GM12874 (cell line): ENCODE results near the gene RRM2.

Experiments
- TF ChIP-seq, protein P1 (sequence below): IDR thresholded peaks from 2 replicates; pipeline ENCODE4 v1.5.1; 2011; ENCODE audit warnings: low read depth, mild to moderate bottlenecking, control low read depth, low read length, moderate library complexity; ENCODE audit not compliant: insufficient read depth

RRM2 gene

GRCh38 chr2:10144771-10145518 lies 22.4 kb downstream of the RRM2 start:
- TF ChIP-seq, protein P1, sequence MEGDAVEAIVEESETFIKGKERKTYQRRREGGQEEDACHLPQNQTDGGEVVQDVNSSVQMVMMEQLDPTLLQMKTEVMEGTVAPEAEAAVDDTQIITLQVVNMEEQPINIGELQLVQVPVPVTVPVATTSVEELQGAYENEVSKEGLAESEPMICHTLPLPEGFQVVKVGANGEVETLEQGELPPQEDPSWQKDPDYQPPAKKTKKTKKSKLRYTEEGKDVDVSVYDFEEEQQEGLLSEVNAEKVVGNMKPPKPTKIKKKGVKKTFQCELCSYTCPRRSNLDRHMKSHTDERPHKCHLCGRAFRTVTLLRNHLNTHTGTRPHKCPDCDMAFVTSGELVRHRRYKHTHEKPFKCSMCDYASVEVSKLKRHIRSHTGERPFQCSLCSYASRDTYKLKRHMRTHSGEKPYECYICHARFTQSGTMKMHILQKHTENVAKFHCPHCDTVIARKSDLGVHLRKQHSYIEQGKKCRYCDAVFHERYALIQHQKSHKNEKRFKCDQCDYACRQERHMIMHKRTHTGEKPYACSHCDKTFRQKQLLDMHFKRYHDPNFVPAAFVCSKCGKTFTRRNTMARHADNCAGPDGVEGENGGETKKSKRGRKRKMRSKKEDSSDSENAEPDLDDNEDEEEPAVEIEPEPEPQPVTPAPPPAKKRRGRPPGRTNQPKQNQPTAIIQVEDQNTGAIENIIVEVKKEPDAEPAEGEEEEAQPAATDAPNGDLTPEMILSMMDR, result no peak

- TF ChIP-seq, protein P1, result no peak
Measured at GRCh38 chr2:10145519-10146357, 23.2 kb downstream of the RRM2 start.

- TF ChIP-seq, protein P1, result no peak
Measured at GRCh38 chr2:10146366-10147005, 23.9 kb downstream of the RRM2 start.

- TF ChIP-seq, protein P1, result no peak
Measured at GRCh38 chr2:10148268-10148667, 25.7 kb downstream of the RRM2 start.

GRCh38 chr2:10149635-10150034 lies 27.1 kb downstream of the RRM2 start:
- TF ChIP-seq, protein P1, result no peak

DNA sequence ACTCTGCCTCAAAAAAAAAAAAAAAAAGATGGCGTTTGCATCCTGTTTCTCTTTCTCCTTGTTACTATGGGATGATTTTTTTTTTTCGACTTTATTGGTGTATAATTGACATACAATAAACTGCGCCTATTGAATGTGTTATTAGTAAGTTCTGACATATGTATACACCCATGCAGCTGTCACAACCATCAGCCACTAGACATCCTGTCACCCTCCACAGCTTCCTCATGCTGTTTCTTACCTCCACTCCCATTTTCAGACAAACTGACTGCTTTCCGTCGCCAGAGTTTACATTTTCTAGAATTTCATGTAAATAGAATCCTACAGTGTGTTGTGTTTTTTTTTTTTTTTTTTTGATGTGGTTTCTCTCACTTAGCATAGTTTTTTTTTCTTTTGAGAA lies 27.9 kb downstream of the RRM2 start:
- TF ChIP-seq, protein P1, result no peak

- TF ChIP-seq, protein P1, result no peak
Measured at GRCh38 chr2:10151462-10151861, 28.9 kb downstream of the RRM2 start.
